HG03575 (cell line): Measurements from ENCODE around the gene MDH1.
"Not testable (repeated sequence)": the region's sequence is repeated elsewhere in the genome, so short reads cannot be mapped to it uniquely, and the experiment has no call there.

Experiments used
- ATAC-seq: cut with Tn5 transposase; IDR thresholded peaks from one replicate; pipeline ENCODE4 v1.9.1; 2021; ENCODE audit not compliant: unreplicated experiment, insufficient number of reproducible peaks, low FRiP score; ENCODE audit errors: extremely low read depth

The MDH1 gene

GRCh38 chr2:63619328-63619727 lies 30.6 kb downstream of the MDH1 start:
- no peak for ATAC-seq

- ATAC-seq: no peak
These were observed 34.0 kb downstream of the MDH1 start for GRCh38 chr2:63622751-63623150.

DNA sequence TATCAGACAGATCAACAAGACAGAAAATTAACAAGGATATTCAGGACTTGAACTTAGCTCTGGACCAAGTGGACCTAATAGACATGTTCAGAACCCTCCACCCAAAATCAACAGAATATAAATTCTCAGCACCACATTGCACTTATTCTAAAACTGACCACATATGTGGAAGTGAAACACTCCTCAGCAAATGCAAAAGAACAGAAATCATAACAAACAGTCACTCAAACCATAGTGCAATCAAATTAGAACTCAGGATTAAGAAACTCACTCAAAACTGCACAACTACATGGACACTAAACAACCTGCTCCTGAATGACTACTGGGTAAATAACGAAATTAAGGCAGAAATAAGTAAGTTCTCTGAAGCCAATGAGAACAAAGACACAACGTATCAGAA lies 35.0 kb downstream of the MDH1 start:
- not testable (repeated sequence) for ATAC-seq

GRCh38 chr2:63627866-63628265 lies 39.1 kb downstream of the MDH1 start:
- ATAC-seq: no peak

DNA sequence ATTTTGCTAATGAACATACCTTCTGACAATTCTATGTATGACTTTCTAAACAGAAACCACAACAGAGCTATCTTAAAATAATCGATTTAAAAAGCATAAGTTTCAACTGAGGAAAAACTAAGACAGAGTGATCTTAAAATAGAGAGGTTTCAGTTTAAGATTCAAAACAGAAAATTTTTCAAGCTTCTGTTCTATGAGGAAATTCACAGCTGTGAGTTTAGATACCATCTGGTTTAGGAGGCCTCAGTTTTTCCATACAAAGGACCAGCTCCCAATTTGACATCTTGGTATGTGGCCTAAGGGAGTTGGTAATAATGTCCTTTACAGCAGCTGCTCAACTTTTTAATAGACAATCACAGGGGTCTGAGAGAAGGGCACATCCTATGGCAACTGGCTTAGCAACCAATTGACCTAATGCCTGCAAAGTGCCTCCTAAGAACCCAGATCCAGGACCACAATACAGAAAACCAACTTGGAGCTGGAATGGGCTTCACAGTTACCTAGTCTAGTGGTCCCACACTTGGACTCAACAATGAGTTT lies 39.7 kb downstream of the MDH1 start:
- no peak for ATAC-seq

- no peak for ATAC-seq
These were observed 42.7 kb downstream of the MDH1 start for GRCh38 chr2:63631501-63631900.

DNA sequence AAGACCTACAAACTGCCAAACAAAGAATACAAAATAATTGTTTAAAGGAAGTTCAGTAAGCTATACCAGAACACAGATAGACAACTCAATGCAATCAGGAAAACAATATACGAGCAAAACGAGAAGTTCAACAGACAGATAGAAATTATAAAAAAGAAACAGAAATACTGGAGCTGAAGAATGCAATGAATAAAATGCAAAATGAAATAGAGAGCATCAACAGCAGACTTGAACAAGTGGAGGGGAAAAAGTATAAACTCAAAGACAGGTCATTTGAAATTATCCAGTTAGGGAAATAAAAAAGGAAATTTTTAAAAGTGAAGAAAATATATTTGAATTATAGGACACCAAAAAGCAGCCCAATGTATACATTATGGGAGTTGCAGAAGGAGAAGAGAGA lies 43.6 kb downstream of the MDH1 start:
- ATAC-seq: no peak

GRCh38 chr2:63639344-63639743 lies 50.6 kb downstream of the MDH1 start:
- no peak for ATAC-seq

DNA sequence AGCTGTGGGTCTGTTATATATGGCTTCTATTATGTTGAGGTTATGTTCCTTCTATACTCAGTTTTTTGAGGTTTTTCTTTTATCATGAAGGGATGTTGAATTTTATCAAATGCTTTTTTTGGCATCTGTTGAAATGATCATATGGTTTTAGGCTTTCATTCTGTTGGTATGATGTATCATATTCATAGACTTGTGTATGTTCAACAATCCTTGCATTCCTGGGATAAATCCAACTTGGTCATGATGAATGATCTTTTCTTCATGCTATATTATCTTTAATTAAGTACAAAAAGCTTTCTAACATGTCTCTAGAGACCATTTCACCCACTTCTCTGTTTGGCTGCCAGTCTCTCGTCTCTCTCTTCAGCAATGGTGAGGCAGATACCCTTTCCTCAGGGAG lies 54.2 kb downstream of the MDH1 start:
- ATAC-seq: no peak

- ATAC-seq: no peak
These were observed 54.7 kb downstream of the MDH1 start for GRCh38 chr2:63643486-63643885.

DNA sequence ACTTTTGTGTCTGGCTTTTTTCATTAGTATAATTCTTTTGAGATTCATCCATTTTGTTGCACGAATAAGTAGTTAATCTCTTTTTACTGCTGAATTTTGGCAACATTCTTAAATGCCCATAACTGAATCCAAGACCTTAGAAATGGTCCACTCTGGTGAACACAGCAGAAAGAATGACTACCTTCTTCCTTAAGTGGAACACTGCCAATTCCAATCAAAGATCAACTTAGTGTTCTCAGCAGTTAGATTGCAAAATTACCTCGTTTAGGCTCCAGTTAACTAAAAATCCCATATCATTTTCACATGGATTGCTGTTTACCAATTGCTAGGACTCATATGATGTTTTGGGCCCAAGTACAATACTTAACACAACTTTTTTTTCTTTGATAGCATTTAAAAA lies 59.9 kb downstream of the MDH1 start:
- ATAC-seq: no peak

- no peak for ATAC-seq
These were observed 61.1 kb downstream of the MDH1 start for GRCh38 chr2:63649829-63650228.

DNA sequence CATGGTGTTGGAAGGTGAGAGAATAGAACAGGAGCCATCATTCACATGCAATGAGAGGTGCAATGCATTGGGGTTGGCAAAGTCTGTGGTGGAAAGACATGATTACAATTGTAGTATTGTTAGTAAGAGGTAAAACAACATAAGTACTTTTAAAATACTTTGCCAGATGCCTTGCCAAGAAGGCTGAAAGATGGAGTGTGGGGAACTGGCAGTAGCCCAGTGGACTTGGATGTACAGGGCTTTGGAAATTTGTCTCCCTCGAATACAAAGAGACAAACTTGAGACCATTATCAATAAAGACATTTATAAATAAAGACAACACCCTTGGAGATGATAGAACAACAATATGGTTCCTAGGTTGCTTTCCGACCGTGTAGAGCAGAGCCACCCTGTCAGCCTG lies 62.0 kb downstream of the MDH1 start:
- ATAC-seq: no peak

DNA sequence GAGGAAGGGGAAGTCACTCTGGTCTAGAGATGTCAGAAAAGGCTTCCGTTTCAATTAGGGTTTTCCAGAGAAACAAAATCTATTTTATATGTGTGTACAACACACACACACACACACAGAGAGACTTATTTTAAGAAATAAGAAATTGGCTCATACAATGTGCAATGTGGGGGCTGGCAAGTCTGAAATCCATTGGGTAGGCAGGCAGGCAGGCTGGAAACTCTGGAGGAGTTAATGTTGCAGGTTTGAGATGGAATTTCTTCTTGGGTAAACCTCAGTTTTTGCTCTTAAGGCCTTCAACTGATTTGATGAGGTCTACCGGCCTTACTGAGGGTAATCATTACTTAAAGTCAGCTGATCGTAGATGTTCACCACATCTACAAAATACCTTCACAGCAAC lies 62.6 kb downstream of the MDH1 start:
- ATAC-seq: no peak

DNA sequence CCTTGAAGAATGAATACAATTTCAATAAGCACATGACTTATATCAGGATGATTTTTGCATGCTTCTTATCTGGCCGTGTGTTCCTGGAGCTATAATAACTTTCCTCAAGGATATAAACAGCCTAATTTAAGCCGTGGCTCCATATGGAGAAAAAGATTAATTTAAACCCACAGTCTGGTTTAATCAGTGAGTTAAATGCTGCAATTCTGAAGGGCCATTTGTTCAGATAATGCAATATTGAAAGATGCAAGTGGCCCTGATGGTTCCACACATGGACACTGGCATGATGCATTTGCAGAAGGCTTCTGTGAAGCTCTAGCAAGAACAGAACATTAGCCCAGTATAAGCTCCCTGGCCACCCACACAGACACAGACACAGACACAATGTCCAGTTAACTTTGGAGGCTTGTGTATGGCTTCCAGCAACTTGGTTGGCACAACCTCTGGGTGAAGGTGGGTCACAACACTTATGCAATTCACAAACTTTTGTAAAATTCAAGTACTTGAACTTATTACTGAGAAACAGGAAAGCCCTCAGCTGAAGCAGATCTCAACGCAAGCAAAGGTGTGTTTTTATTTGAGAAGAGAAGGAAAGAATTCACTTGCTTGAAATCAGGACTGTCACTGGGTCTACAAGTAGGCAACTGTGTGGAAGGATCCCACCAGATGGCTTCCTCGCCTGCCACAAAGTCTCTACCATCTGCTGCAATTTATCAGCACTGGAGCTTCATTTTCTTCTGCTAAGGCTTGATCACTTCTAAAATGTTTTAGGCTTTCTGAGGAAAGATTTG lies 63.3 kb downstream of the MDH1 start:
- no peak for ATAC-seq

- no peak for ATAC-seq
These were observed 63.9 kb downstream of the MDH1 start for GRCh38 chr2:63652652-63652985.

DNA sequence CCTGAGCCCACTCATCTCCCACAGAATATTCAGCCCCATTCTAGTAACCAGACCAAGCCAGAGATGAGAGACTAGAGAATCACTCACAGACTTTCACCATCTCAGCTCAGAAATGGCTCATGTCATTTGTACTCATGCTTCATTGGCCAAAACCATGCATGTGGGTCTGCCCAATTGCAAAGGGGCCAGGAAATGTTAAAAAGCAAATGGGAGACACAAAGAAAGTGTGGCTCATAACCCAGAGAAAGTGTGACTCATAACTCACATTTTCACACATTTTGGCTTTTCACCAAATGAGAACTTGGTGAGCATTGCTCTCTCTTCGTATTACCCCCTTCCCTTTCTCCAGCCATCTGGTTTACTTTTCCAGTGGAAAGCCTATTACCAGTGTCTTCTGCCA lies 66.2 kb downstream of the MDH1 start:
- ATAC-seq: peak; percentile 73
